NT2/D1 (cell line): ENCODE measurements around the gene NLE1.

Experiments used
- SUZ12 ChIP-seq: IDR thresholded peaks from 2 replicates; pipeline ENCODE4 v1.6.1; 2011; ENCODE audit not compliant: insufficient read length, insufficient read depth; ENCODE audit errors: extremely low read depth
- ZNF274 ChIP-seq: IDR thresholded peaks from 2 replicates; pipeline ENCODE4 v1.6.1; 2011; ENCODE audit warnings: mild to moderate bottlenecking, low read depth, low read length

DNA sequence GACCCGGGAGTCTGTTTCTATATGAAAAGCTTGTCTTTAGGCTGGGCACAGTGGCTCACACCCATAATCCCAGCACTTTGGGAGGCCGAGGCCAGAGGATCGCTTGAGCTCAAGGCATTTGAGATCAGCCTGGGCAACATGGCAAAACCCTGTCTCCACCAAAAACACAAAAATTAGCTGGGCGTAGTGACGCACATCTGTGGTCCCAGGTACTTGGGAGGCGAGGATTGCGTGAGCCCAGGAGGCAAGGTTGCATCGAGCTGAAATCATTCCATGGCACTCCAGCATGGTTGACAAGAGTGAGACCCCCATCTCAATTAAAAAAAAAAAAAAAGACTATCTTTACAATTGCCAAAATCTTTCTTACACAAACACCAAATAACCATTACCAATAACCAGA is 55.9 kb downstream of the NLE1 start:
- no peak for TF ChIP-seq SUZ12
- no peak for TF ChIP-seq ZNF274
